ENCODE results near the gene ASF1A. TPM values are rescaled to one million over a fixed set of nuclear protein-coding genes. Genes with fewer than 3 reads are reported as not detected.

The ASF1A gene
- total and polyA plus RNA-seq, 2 of the 13 experiments (the other 11 are each of a cell fraction or from before 2014, with no cell fraction given): 14.5 to 49.9 TPM

DNA sequence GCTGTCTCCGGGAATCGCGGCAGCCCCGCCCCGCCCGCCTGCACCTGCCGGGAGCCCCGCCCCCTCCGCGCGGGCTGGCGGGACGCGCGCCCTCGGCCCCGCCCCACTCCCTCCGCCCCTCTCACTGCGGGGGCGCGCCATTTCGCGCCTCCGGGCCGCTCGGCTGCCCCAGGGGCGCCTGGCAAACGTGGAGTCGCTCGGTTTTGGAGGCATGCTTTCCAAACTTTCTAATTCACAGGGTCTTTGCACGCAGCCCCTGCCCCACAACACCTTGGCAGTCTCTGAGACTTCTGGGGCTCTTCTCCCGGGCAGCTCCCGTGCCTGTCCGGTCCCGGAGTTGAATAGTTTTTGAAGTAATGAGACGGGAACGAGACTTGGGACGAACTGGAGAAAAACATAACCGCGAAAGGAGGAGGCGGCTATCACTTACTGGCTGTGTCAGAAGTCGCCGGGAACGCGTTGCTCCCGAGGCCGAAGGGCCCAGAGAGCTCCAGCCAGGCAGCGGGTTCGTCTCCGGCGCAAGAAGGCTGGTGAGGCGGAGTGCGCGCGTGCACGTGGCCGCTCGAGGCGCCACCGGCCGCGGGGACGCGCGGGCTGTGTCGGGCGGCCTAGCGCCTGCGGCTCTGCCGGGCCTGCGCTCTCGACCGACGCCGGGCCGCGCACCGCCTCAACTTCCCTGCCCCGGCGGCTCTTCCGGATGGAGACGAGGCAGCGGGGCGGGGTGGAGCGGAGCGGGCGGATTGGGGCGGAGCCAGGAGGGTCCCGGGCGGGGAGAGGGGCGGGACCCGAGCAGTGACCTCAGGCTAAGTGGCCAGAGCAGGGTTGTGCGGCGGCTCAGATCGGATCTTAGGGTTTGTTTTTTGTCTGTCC lies 40.7 kb downstream of the ASF1A start, which contains the start of gene MCM9:
TSS of gene MCM9 (minus strand) at position 699 of the 870 bp plus-strand sequence. CDS start 3,436 bp downstream, outside the sequence.
- H3K9ac ChIP-seq (ENCODE audit: insufficient read depth, low read depth, low read length): peak within 1 kb of the TSS; percentile 89
- peak within 1 kb of the TSS; percentile 77 to 99 (median 89) for H3K4me3 ChIP-seq (replicated peaks in 1 of 3; ENCODE audit: insufficient read depth in 1 of 3, low read depth in 2 of 3, low read length in 3 of 3)
- peak; percentile 58 for FAIRE-seq
- H3K27me3 ChIP-seq (ENCODE audit: control insufficient read depth in 1 of 2, insufficient read depth in 2 of 2, low read length in 2 of 2): no peaks in the 10 kb centered on the region; a peak in 1 of 5 replicates
- H3K4me1 ChIP-seq (ENCODE audit: insufficient read depth, low read length): peaks cover 31% of the 10 kb centered on the region
- WGBS (ENCODE audit: low lambda C conversion rate): 2% methylated on average over 57 of the region's 95 CpGs
- BruUV-seq (replicated peaks): no TSS peak
- peak; percentile 90 for DNase-seq (ENCODE audit: low spot score)
- ChIA-PET CTCF (ENCODE audit: low intra/inter-chr PET ratio, low total read pairs) (interaction anchor here (1.1 kb wide), 1 partner anchor 195 kb away, joined by 3 read pairs; no protein-coding TSS in a partner anchor), POLR2A (interaction anchor here (1.0 to 2.0 kb wide), 4 partner anchors 12 to 143 kb away, joined by 3 to 12 read pairs (median 8); partner anchors contain the start of genes ASF1A and FAM184A)
- H3K4me2 ChIP-seq (ENCODE audit: low read depth, low read length): peak within 1 kb of the TSS; percentile 94
- peaks cover 0 to 13% of the 10 kb centered on the region in 2 experiments; a peak in 2 of 5 replicates for H3K36me3 ChIP-seq (replicated peaks in 1 of 2; ENCODE audit: control insufficient read depth in 1 of 2, insufficient read depth in 2 of 2, low read length in 2 of 2)
- ATAC-seq: peak; percentile 98
- H2AFZ ChIP-seq (ENCODE audit: low read length): peak within 1 kb of the TSS; percentile 88
- in situ Hi-C loops (cut with HindIII; ENCODE audit: extremely low pct_ligation_motif_present, low pct_unique_long_range_greater_than_20kb) (no loop called here), intact Hi-C loops (cut with micrococcal nuclease; ENCODE audit: unreplicated experiment) (loop anchor here (1.0 to 10.0 kb wide), 3 partner anchors 38 to 1070 kb away; no protein-coding TSS in a partner anchor)
- H4K20me1 ChIP-seq (ENCODE audit: insufficient read depth, low read length): no peaks in the 10 kb centered on the region; the same call in 1 of the 2 replicates
- peak within 1 kb of the TSS; percentile 92 for H3K27ac ChIP-seq (ENCODE audit: extremely low read length, insufficient read depth, low read length)
- peaks cover 20% of the 10 kb centered on the region for H3K79me2 ChIP-seq (ENCODE audit: insufficient read depth, low read length)
- H3K9me3 ChIP-seq (ENCODE audit: low read length): no peaks in the 10 kb centered on the region
- TF ChIP-seq ATF7-NPFF (CRISPR knock-in tag; IDR thresholded peaks at IDR 0.05; ENCODE audit: low read depth) (peak; percentile 62), ZNF605 (CRISPR knock-in tag; IDR thresholded peaks at IDR 0.05) (peak; percentile 84), THAP11 (CRISPR knock-in tag; IDR thresholded peaks at IDR 0.05) (peak; percentile 63), YY1 (IDR thresholded peaks at IDR 0.05; ENCODE audit: insufficient read depth, insufficient replicate concordance, low read depth, low read length) (peak; percentile 83), KLF6 (CRISPR knock-in tag; IDR thresholded peaks at IDR 0.05) (peak; percentile 40; the same call in 1 of the 2 replicates), EP300 (IDR thresholded peaks at IDR 0.05; ENCODE audit: low read depth in 2 of 2, low read length in 2 of 2) (peak in 1 of 2 experiments; percentile 22; a peak in 1 of 4 replicates), EP300 (CRISPR knock-in tag; IDR thresholded peaks at IDR 0.05; ENCODE audit: borderline replicate concordance) (no peak; the same call in 1 of the 2 replicates), FOXC1 (CRISPR knock-in tag; IDR thresholded peaks at IDR 0.05; ENCODE audit: borderline replicate concordance) (peak; percentile 97), ZNF232 (CRISPR knock-in tag; IDR thresholded peaks at IDR 0.05; ENCODE audit: borderline replicate concordance) (peak; percentile 71; the same call in 1 of the 2 replicates), HOXA9 (CRISPR knock-in tag; IDR thresholded peaks at IDR 0.05; ENCODE audit: borderline replicate concordance) (no peak), JUN (CRISPR knock-in tag; IDR thresholded peaks at IDR 0.05) (0 out of 2 replicates have a peak, but pooled peaks have one; percentile 7), STAG1 (CRISPR knock-in tag; IDR thresholded peaks at IDR 0.05) (peak; percentile 6; the same call in 1 of the 2 replicates), GABPB1 (CRISPR knock-in tag; IDR thresholded peaks at IDR 0.05) (peak; percentile 89), REXO4 (CRISPR knock-in tag; IDR thresholded peaks at IDR 0.05; ENCODE audit: borderline replicate concordance) (0 out of 2 replicates have a peak, but pooled peaks have one; percentile 70), NCOR1 (IDR thresholded peaks at IDR 0.05; ENCODE audit: borderline replicate concordance, low read length) (peak; percentile 18; the same call in 1 of the 2 replicates), ZNF430 (CRISPR knock-in tag; IDR thresholded peaks at IDR 0.05) (peak; percentile 86), ZNF800 (CRISPR knock-in tag; IDR thresholded peaks at IDR 0.05) (0 out of 2 replicates have a peak, but pooled peaks have one; percentile 48)
- TF ChIP-seq, protein P1, sequence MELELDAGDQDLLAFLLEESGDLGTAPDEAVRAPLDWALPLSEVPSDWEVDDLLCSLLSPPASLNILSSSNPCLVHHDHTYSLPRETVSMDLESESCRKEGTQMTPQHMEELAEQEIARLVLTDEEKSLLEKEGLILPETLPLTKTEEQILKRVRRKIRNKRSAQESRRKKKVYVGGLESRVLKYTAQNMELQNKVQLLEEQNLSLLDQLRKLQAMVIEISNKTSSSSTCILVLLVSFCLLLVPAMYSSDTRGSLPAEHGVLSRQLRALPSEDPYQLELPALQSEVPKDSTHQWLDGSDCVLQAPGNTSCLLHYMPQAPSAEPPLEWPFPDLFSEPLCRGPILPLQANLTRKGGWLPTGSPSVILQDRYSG (CRISPR knock-in tag; IDR thresholded peaks at IDR 0.05): no peak
- TF ChIP-seq, protein P2, sequence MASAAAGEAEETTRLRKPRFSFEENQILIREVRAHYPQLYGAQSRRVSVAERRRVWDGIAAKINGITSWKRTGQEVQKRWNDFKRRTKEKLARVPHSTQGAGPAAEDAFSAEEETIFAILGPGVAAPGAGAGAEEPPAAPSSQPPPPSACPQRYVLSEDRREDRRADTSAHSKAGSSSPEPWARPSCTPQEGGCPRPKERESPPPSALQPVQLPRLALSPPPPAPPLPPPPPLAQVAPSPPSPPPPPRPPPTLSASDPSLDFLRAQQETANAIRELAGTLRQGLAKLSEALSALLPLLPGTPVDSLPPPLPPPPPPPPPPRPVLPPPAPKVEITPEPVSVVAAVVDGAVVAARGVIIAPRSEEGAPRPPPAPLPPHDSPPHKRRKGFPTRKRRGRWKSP (CRISPR knock-in tag; IDR thresholded peaks at IDR 0.05): peak; percentile 98
